SH-SY5Y (cell line): ENCODE results near the gene BCORL1.

Experiments
- GATA2 ChIP-seq: IDR thresholded peaks from 2 replicates; pipeline ENCODE4 v1.6.1; 2011; ENCODE audit warnings: mild to moderate bottlenecking, low read depth, low read length
- GATA3 ChIP-seq: IDR thresholded peaks from 2 replicates; pipeline ENCODE4 v1.6.1; 2011; ENCODE audit warnings: low read depth, mild to moderate bottlenecking, low read length, moderate library complexity

DNA sequence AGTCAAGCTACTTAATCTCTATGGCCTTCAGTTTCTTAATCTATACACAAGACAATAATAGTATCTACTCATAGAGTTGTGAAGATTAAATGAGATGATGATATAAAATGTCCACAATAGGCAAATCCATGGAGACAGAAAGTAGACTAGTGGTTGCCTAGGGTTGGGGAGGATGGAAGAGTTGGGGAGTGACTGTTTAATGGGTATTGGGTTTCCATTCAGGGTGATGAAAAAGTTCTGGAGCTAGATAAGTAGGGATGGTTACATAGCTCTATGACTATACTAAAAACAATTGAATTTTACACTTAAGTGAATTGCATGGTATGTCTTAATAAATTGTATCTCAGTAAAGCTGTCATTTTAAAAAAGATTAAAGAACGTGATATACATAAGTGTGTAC, 35.7 kb downstream of the BCORL1 start:
- TF ChIP-seq GATA2 (no peak), GATA3 (no peak)
